ENCODE results near the gene RENBP. TPM values are rescaled to one million over a fixed set of nuclear protein-coding genes. Genes with fewer than 3 reads are reported as not detected.

Gene RENBP
- total RNA-seq, 1 donor from 2014 or later, result 13.4 TPM

DNA sequence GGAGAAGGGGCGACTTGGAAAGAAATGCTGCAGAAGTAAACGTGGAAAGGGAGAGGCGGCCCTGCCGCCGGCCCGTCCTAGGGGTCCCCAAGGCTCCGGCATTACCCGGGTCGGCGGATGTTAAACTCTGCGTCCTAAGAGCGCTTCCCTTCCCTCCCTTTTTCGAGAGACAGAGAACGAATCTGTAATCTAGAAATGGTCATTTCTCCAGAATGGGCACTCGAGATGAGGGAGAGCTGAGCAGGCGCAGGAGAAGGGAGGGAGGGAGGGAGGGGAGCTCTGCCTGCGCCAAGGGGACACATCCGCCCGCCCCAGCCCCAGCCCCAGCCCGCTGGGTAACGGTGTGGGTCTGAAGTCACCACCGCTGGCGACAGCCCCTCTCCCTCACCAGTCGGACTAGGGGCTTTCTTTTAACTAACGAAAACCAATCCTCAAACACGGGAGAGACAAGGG lies 25.5 kb upstream of the RENBP start:
- peak overlapping the region; percentile 100 for H3K4me3 Mint-ChIP-seq (ENCODE audit: unreplicated experiment)
- no peaks in the 10 kb centered on the region for H3K9me3 Mint-ChIP-seq (ENCODE audit: low read depth)
- TF ChIP-seq, protein P1, sequence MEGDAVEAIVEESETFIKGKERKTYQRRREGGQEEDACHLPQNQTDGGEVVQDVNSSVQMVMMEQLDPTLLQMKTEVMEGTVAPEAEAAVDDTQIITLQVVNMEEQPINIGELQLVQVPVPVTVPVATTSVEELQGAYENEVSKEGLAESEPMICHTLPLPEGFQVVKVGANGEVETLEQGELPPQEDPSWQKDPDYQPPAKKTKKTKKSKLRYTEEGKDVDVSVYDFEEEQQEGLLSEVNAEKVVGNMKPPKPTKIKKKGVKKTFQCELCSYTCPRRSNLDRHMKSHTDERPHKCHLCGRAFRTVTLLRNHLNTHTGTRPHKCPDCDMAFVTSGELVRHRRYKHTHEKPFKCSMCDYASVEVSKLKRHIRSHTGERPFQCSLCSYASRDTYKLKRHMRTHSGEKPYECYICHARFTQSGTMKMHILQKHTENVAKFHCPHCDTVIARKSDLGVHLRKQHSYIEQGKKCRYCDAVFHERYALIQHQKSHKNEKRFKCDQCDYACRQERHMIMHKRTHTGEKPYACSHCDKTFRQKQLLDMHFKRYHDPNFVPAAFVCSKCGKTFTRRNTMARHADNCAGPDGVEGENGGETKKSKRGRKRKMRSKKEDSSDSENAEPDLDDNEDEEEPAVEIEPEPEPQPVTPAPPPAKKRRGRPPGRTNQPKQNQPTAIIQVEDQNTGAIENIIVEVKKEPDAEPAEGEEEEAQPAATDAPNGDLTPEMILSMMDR (IDR thresholded peaks at IDR 0.05), result no peak
- no peak for DNase-seq (ENCODE audit: low spot score)
- H3K36me3 Mint-ChIP-seq (ENCODE audit: low read depth), result no peaks in the 10 kb centered on the region
- peak overlapping the region; percentile 100 for H3K27ac Mint-ChIP-seq (ENCODE audit: unreplicated experiment)
- peaks cover 59% of the 10 kb centered on the region for H3K4me1 Mint-ChIP-seq (ENCODE audit: low read depth)
- H3K27me3 Mint-ChIP-seq (ENCODE audit: low read depth), result no peaks in the 10 kb centered on the region

DNA sequence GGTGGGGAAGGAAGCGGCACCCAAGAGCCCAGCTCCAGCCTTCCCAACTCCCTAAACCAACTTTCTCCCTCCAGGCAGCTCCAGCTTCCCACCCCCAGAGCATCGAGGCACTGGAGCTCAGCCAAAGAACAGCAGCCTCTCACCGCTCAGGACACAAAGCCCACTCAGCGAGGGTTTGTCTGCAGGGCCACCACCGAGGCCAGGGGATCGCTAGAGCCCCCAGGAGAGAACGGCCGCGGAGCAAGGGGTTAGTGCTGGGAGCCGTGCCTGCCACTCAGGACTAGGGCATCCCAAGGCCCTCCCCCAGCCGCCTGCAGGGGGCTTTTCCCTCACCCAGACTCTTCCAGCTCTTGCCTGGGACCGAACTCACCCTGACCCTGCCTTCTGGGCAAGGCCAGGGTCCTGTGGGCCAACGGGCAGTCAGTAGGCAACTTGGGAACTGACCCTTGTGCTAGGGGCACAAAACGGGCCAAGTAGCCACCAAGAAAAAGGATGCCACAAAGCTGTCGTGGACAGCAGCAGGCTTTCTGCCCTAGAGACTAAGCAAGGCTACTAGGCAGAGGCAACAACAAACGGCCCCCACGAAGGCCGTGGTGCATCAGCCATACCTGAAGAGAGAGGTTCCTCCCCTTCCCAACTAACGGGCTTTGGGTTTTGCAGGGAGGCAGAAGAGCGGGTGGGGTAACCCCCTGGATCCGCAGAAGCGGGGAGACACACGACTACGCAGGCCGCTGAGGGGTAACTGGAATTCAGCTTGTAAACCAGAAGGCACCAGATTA lies 24.9 kb upstream of the RENBP start:
- H3K27me3 Mint-ChIP-seq (ENCODE audit: low read depth), result no peaks in the 10 kb centered on the region
- H3K4me1 Mint-ChIP-seq (ENCODE audit: low read depth), result peaks cover 53% of the 10 kb centered on the region
- peak overlapping the region; percentile 100 for H3K27ac Mint-ChIP-seq (ENCODE audit: unreplicated experiment)
- H3K36me3 Mint-ChIP-seq (ENCODE audit: low read depth), result no peaks in the 10 kb centered on the region
- TF ChIP-seq, protein P1 (IDR thresholded peaks at IDR 0.05), result no peak
- no peaks in the 10 kb centered on the region for H3K9me3 Mint-ChIP-seq (ENCODE audit: low read depth)
- no peak for DNase-seq (ENCODE audit: low spot score)
- H3K4me3 Mint-ChIP-seq (ENCODE audit: unreplicated experiment), result peak overlapping the region; percentile 100

DNA sequence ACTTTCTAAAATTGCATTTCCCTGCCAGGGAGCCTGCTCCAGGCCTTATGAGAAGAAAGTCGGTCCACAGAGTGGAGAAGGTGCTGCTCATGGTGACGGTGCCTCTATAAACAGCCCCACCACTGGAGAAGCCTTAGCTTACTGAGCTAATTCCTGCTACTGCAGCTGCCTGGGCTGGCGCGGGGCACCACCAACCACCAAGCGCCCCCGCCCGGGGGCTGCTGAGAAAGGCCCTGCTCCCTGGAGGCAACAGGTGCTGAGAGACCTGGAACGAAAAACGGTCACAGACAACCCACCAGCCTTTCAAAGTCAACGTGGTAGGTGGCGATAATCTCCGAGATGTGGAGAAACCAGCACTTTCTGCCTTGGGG lies 24.3 kb upstream of the RENBP start:
- Mint-ChIP-seq H3K4me3 (ENCODE audit: unreplicated experiment) (peak overlapping the region; percentile 100), H3K27ac (ENCODE audit: unreplicated experiment) (peak overlapping the region; percentile 100), H3K27me3 (ENCODE audit: low read depth) (no peaks in the 10 kb centered on the region), H3K4me1 (ENCODE audit: low read depth) (peaks cover 48% of the 10 kb centered on the region), H3K9me3 (ENCODE audit: low read depth) (no peaks in the 10 kb centered on the region), H3K36me3 (ENCODE audit: low read depth) (no peaks in the 10 kb centered on the region)
- DNase-seq (ENCODE audit: low spot score), result no peak
- TF ChIP-seq, protein P1 (IDR thresholded peaks at IDR 0.05), result peak; percentile 49

DNA sequence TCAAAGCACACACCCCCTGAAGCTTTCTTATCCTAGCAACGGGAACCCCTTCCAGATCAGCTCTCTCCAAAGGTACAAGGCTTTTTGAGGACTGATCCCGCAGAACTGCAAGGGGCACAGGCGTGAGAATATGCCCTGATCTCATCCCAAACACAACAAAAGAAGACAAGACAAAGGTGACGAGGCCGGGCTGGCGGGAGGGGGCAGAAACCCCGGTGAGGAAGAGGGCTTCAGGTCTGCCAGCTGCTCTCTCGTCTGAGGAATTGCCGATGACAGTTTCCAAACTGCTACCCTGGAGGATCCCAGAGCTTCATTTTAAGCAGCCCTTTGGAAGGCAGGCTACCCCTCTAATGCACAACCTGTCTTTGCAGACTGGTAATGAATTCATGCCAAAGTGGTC lies 23.8 kb upstream of the RENBP start:
- peaks cover 43% of the 10 kb centered on the region for H3K4me1 Mint-ChIP-seq (ENCODE audit: low read depth)
- no peaks in the 10 kb centered on the region for H3K9me3 Mint-ChIP-seq (ENCODE audit: low read depth)
- TF ChIP-seq, protein P1 (IDR thresholded peaks at IDR 0.05), result no peak
- H3K27me3 Mint-ChIP-seq (ENCODE audit: low read depth), result no peaks in the 10 kb centered on the region
- no peaks in the 10 kb centered on the region for H3K36me3 Mint-ChIP-seq (ENCODE audit: low read depth)
- H3K4me3 Mint-ChIP-seq (ENCODE audit: unreplicated experiment), result peak overlapping the region; percentile 100
- DNase-seq (ENCODE audit: low spot score), result no peak
- peak overlapping the region; percentile 100 for H3K27ac Mint-ChIP-seq (ENCODE audit: unreplicated experiment)

DNA sequence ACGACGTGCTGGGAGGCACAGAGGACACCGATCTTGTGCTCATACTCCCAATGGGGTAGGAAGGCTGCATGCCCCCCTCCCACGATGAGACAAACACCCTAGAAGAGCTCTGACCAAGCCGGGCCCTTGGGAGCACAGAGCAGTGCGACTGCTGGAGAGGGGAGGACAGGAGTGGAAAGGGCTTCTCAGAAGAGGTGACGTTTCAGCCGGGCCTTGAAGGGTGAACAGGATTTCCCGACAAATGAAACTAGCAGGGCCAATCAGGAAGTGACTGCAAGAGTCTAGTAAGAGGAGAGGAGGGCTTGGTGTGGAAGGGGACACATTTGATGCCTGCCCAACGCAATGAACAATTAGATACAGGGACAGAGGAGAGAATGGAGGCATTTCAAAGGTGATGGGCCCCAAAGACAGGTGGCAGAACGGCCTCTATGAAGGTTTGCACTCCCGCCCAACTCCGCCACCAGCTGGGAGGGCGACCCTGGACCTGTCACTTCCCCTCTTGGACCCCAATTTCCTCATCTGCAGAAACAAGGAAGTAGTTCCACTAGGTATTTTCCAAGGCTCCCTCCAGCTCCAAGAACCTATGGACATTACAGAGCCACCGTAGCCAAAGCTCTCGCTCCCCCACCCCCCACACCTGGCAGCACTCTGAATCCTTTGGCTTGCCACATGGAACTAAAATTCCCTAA lies 23.2 kb upstream of the RENBP start:
- TF ChIP-seq, protein P1 (IDR thresholded peaks at IDR 0.05), result no peak
- no peaks in the 10 kb centered on the region for H3K27me3 Mint-ChIP-seq (ENCODE audit: low read depth)
- peaks cover 39% of the 10 kb centered on the region for H3K4me1 Mint-ChIP-seq (ENCODE audit: low read depth)
- no peaks in the 10 kb centered on the region for H3K9me3 Mint-ChIP-seq (ENCODE audit: low read depth)
- H3K36me3 Mint-ChIP-seq (ENCODE audit: low read depth), result peaks cover under 1% of the 10 kb centered on the region
- peak overlapping the region; percentile 100 for H3K4me3 Mint-ChIP-seq (ENCODE audit: unreplicated experiment)
- no peak for DNase-seq (ENCODE audit: low spot score)
- H3K27ac Mint-ChIP-seq (ENCODE audit: unreplicated experiment), result peak overlapping the region; percentile 100

All from chondrocyte (in vitro differentiated cells).